Measurements from ENCODE around the gene NARS2.
"Not testable (repeated sequence)": the region's sequence is repeated elsewhere in the genome, so short reads cannot be mapped to it uniquely, and the experiment has no call there.

Gene NARS2

DNA sequence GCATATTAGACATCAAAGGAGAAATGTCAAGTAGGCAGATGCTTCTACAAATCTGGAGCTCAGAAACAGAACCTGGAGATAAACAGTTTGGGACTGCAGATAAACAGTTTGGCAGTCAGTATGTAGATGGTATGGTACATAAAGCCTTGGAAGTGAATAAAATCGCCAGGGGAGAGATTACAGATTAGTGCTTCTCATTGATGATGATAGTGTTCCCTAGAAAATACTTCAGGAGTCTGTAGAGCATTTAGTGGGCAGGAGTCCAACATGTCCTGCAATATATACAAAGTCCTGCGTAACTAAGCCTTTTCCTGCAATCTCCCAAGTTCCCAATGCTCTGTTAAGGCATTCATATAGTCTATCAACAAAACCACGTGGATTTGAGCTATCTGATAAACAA, 35.2 kb downstream of the NARS2 start:
- no peak for DNase-seq

DNA sequence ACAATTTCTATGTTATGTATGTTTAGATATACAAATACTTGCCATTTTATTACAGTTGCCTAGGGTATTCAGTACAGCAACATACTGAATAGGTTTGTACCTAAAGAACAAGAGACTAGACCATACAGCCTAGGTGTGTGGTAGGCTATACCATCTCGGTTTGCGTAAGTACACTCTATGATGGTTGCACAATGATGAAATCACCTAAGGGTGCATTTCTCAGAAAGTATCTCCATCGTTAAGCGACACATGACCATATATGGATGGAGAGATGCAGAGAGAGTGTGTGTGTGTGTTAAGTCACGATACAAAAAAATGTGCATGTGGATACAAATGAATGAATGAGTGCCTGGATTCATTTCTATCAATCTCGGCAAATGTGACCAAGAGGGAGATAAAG, 37.7 kb downstream of the NARS2 start:
- no peak for DNase-seq

DNA sequence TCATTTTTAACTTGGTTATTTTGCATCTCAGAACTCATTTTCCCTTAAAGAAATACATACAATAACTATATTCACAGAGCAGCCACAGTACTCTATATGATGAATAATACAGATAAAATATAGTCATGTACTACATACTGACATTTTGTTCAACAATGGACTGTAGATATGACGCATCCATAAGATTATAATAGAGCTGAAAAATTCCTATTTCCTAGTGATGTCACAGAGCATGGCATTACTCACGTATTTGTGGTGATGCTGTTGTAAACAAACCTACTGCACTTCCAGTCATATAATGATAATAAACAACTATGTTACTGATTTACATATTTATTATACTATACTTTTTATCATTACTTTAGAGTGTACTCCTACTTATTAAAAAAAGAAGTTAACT, 38.7 kb downstream of the NARS2 start:
- no peak for DNase-seq

DNA sequence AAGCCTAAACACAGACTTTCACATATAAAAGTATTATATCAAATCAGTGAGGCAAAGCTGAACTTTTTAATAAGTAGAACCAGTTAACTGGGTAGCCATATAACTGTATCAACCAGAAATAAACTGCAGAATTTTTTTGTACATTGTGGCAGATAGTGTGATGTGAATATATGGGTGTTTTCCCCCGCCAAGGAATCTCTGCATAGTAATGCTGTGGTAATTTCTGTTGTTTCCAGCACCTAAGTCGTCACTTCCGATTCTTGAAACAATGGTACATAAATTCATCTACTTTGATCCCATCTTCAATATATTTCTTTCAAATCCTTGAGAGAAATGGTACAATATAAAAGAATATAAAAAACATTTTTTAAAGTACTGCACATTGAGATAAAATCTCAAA, 39.6 kb downstream of the NARS2 start:
- DNase-seq = no peak

DNA sequence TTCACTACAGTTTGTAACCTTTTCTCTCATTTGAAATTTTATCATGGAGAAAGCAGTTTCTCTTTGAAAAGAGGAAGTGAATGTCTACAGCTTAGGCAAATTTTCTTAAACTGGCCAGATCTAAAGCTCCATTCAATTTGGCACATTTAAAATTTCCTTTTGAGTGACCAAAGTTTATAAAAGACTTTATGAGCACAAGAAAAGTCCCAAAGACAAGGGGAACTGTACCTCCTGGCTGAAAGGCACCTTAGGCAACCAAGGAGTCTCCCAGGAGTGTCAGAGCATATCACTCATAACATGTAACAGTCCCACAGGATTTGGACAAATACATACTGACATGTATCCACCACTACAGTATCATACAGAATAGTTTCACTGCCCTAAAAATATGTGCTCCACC, 41.3 kb downstream of the NARS2 start:
- no peak for DNase-seq

DNA sequence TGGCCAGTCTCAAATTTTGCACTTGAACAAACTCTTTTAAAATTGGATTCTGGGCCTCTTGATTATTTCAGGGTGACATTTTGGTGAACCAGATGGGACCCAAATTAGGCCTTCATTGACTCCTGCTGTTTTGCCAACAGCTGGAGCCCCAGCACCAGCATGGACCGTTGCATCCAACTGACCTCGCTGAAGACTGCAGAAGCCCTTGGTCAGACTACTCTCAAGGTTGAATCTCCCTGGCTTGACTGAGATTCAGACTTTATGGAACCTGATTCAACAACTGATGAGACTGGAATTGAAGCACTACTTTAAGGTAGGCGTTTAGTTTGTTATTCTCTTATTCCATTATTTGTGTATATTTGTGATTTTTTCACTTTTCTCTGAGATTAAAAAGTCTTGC, 41.7 kb downstream of the NARS2 start:
- no peak for DNase-seq

DNA sequence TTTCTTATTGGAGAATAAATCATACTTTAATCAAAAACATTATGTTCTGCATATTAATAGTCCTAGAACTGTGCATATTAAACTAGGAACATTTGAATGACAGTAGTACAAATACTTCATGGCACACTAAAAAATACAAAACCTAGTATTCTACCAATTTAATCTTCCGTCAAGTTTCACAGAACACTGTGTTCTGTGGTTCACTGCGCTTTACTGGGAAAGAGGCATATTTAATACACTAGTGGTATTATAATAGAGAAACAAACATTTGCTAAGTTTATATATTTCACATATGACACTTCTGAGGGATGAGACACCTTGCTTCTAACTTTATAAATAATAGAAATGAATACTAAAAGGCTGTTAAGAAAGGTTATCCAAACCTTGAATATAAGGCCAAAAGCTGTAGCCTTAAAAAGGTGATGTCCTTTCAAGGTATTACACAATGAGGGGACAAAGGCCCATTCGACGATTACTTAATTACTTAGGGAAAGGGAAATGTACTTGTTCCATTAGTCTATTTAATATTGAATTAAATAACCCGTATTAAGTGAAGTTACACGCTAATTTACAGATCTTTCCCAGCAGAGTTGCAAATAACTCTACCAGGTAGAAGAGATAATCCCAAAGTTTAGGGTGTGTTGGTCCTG, 48.0 kb downstream of the NARS2 start:
- DNase-seq = no peak

DNA sequence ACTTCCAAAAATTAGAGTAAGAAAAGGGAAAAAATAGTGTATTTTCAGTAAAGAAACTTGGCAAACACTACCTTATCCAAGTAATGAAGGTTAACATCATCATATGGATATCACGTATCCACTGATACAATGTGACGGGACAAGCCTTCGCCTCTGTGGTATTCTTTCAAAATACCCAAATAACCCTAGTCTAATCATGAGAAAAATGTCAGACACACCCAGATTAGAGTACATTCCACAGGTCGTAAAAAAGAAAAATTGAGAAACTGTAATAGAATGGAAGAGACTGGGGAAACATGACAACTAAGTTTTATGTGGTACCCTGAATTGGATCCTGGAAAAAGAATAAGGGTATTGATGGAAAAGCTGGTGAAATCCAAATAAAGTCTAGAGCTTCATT, 48.9 kb downstream of the NARS2 start:
- DNase-seq = no peak

DNA sequence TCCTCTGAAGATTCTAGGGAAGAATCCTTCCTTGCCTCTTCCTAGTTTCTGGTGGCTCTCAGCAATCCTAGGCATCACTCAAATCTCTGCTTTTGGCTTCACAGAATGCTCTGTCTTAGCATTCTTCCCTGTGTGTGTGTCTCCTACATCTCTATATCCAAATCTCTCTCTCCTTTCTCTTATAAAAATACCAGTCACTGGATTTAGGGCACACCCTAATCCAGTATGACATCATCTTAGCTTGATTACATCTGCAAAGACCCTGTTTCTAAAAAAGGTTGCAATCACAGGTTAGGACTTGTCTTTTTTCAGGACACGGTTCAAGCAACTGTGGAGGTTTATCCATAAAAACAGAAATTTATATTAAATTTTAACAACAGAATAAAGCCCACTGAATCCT, 54.4 kb downstream of the NARS2 start:
- DNase-seq = no peak

DNA sequence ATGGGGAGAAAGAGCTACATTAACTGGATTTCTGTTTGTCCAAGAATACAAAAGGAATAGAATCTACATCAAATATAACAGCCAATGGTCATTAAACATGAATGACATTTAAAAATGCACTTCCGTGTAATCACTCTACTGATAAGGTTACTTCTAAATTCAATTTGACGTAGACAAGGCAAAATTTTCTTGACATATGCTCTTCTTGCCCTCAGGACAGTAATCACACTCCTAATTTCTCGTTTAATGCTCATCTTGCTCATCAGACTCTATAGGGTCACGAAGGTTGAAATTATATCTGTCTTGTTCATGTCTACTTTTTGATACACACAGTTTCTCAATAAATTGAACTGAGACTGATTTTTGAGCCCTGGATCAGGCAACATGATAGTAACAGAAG, 58.4 kb downstream of the NARS2 start:
- no peak for DNase-seq

DNA sequence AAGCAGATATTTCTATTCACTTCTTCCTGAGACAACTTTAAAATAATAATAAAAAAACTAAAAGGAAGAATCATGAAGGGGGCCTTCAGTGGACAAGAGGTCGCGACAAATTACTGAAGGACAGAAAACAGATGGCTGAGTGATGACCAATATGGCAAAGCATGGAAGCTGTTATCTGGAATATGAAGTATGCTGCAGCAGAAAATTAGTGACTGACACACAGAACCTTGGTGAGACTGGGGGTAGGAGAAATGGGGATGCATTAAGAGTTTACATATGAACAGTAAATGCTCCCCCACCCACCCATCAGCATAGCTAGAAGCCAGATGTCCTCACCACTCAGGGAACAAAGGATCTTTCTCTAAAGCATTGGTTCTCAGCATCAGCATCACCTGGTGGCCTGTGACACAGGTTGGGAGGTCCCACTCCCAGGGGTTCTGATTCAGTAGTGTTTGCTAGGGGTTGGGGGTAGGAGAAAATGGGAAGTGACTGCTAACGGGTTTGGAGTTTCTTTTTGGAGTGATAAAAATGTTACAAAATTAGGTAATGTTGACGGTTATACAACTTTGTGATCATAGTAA, 59.7 kb downstream of the NARS2 start:
- no peak for DNase-seq

DNA sequence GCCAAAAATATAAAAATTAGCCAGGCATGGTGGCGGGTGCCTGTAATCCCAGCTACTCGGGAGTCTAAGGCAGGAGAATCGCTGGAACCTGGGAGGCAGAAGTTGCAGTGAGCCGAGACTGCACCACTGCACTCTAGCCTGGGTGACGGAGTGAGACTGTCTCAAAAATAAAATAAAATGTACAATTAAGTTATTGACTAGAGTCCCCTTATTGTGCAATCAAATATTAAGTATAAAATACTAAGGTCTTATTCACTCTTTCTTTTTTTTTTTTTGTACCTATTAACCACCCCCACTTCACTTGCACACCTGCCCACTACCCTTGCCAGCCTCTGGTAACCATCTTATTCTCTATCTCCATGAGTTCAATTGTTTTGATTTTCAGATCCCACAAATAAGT, 61.6 kb downstream of the NARS2 start:
- not testable (repeated sequence) for DNase-seq

DNA sequence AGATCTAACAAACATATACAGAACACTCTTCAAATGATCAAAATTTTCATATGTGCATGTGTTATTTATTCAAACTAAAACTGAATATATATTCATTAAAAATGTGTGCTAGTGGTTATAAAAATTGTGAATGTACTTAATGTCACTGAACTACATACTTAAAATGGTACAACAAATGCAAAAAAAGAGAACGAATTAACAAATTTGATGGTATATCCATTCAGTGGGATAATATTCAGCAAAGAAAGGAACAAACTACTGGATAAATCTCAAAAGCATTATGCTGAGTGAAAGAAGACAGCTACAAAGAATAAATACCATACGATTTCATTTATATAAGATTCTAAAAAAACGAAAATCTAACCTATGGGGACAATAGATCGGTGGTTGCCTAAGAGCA, 64.1 kb downstream of the NARS2 start:
- no peak for DNase-seq

DNA sequence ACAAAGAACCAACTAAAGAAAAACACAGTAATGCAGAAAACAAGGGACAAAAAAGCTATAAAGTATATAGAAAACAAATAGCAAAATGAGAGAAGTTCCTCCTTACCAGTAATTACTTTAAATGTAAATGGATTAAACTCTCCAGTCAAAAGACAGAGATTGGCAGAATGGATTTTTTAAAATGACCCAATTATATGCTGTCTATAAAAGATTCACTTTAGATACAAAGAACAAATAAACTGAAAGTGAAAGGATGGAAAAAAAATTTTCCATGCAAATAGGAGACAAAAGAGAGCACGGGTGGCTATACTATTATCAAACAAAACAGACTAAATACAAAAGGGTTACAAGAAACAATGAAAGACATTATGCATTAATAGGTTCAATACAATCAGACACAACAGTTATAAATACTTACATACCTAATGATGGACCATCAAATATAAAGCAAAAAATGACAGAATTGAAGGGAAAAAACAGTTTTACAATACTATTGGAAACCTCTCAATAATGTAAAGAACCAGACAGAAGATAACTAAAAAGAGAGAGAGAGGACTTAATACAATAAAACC, 64.6 kb downstream of the NARS2 start:
- DNase-seq = no peak

DNA sequence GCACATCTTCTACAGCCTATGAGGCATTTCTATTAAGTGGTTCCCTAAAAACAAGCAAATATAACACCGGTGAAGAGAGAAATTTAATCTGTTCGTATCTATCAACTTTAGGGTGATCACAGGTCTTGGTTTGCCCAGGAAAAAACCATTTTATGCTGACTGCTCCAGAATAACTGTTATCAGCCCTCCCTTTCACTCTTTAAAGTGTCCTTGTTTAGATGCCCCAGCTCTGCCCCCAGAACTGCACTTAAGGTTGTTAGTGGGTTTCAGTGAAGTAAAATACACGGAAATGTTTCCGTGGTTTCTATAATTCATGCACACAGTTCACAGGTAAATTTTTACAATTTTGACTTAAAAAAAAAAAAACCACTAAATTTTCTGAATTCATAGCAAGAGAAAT, 70.0 kb downstream of the NARS2 start:
- no peak for DNase-seq

DNA sequence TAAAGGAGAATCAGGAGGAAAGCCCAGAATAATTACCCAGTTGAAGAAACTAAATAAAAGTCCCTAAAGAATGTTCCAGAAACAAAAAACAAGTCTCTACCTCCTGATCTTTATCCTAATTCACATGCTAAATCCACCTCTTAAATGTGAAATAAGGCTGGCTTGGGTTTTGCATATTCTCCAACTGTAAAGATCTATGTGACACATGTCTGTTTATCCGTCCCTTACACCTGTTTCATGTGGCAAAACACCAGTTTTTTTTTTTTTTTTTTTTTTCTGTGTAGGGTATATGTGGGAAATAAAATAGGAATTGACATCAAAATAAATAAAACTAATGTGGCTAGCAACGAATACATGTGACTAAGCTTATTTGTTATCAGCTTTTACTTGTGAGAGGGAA, 70.5 kb downstream of the NARS2 start:
- DNase-seq = no peak

DNA sequence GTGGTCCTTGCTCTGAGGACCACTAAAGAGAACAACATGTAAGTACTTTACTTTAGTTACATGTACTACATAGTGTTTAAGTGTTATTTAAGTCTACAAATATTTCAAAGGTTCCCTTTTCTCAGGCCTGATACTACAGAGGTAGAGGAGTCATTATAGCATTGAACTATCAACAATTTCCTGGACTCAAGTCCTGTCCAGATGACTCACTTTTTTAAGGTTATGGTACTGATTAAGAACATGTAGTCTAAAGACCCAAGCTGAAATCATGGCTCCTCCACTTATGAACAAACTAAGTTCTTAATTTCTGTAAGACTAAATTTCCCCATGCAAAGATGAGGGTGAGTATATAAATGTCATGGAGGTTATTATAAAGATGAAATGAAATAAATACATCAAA, 74.7 kb downstream of the NARS2 start:
- DNase-seq = no peak

DNA sequence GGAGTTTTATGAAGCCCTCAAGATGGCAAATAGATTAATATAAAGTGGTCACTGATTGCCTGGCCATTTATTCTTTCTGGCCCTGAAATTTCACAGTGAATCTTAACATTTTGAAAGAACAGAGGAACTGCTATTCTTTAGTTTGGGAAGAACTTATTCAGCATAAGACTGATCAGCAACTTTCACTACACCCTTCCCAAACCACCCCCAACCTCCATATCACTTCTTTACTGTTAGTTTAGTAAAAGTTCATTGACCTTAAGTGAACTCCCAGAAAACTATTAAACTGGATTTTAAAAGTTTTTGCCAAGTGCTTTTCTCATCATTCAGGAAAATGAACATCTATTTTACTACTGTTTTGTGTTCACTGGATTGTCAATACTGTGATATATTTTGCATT, 77.4 kb downstream of the NARS2 start:
- no peak for DNase-seq

DNA sequence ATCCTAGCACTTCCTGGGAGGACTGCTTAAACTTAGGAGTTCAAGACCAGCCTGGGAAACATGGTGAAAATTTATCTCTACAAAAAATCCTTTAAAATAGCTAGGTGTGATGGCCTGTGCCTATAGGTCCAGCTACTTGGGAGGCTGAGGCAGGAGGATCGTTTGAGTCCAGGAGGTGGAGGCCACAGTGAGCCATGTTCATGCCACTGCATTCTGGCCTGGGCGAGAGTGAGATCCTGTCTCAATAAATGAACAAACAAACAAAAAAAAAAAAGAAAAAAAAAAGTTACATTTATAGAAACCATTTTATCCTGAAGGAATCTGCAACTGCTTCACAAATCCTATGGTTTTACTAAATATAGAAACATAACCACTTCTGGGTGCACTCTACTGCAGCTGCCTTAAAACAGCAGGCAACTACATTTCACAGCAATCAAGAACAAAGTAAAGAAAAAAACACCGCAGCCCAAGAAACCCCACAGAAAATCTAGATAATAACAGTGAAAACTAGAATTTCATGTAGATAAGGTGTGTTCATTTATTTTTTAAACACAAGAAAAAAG, 81.2 kb downstream of the NARS2 start:
- no peak for DNase-seq

DNA sequence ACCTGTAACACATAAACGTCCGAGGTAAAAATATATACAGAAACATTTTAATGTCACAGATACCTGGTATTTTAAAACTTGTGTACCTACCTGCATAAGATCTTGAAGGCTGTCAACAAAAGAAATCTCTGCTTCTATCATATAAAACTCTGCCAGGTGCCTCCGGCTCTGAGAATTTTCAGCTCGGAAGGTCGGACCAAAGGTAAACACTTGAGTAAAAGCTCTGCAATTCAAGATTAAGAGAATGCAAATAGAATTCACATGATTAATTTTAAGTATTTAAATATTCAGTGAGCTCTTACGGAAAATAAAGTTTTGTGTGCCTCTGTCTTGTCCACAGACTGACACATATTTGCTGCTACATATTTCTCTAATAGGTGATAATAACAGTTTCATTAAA, 81.7 kb downstream of the NARS2 start:
- DNase-seq = no peak

DNA sequence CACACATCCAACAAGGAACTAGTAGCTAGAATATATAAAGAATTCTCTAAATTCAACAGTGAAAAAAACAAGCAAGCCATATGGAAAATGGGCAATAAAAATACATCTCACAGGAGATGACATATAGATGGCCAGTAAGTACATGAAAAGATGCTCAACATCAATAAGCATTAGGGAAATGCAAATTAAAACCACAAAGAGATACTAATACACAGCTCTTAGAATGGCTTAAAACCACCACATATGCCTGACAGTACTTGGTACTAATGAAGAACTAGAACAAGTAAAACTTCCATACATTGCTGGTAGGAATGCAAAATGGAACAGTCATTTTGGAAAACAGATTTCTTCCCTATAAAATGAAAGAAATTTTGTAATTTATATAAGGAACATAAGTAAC, 85.5 kb downstream of the NARS2 start:
- no peak for DNase-seq

DNA sequence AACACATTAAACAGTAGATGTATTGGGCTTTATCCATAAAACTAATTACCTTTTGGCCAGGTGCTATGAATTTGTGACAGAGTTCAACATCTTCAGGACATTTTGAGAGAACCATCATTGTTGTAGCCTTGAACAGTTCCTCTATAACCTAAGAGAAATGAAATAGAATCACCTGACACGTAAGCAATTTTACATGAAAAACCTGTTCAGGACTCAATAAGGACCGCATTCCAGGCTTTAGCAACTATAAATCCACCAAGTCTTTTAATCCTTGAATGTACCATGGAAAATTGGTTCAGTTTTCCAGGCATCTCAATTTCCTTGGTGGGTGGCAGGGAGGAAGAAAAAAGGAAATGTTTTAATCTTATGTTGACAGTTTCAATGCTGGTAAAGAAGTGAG, 96.1 kb downstream of the NARS2 start:
- no peak for DNase-seq

DNA sequence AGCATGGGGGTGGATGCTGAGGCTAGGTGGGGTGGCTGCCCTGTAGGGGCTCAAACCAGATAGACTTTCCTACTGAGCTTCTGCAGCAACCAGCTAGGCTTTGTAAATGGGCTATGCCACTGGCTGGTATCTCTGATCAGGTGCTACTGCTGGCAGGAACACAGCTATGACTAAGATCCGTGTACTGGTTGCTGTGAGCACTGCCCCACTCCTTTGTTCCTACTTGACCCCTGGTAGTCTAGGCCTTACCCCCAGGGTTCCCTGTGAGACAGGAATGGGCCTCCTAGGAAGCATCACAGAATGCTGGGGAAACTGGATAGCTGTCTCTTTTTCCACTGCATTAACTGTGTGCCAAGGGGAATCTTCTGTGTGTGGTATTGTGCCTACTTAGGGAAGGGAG, 98.6 kb downstream of the NARS2 start:
- DNase-seq = no peak

DNA sequence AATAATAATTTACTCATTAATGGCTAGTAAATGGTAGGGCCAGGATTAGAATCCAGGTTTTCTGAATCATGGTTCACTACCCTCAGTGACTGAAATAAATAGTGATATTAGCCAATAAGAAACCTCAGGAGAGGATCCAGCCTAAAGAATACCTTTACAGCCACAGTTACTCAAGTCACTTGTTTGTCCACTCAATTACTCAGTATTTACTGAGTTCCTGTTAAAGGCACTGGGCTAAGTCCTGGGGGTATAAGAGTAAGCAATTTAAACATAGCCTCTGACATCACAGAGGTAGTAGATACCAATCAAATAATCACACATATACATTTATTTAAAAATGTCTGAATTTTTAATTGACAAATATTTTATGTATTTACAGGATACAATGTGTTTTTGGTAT, 100.2 kb downstream of the NARS2 start:
- no peak for DNase-seq

DNA sequence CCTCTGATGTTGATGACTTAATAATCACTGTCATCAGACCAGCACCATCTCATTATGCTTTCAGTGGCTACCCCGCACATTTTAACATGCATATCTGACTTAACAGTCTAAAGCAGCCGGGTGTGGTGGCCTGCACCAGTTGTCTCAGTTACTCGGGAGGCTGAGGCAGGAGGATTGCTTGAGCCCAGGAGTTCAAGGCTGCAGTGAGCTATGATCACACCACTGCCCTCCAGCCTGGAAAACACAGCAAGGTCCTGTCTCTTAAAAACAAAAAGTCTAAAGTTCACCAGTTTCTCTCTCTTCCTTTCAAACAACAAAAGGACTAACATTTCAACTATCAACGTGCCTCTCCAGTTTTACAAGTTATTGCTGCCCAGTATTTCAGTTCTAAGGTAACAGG, 101.8 kb downstream of the NARS2 start:
- no peak for DNase-seq
